IMR-90 (cell line): Measurements from ENCODE around the gene PTGS1. TPM values are rescaled to one million over a fixed set of nuclear protein-coding genes. Genes with fewer than 3 reads are reported as not detected.

ENCODE experiments used
- ATAC-seq: fragments of 200-7000 bp; cut with Tn5 transposase; 2 replicates; pipeline ENCODE4 v1.9.1; 2020; ENCODE audit warnings: low read depth, mild to moderate bottlenecking, moderate library complexity
- BruUV-seq: library from RNA; stranded (reverse); fragments of 400-500 nt; replicated peaks from 2 replicates; lab custom pipeline; 2021; lab: Mats Ljungman, UMichigan
- CTCF ChIA-PET: fragments of 300-600 bp; formaldehyde crosslinking; extraction: SDS; loops from one replicate; lab custom pipeline; 2021; ENCODE audit warnings: antibody characterized with exemption; lab: Yijun Ruan, JAX
- POLR2A ChIA-PET: fragments of 300-600 bp; sonication (Branson Sonifier 250); formaldehyde crosslinking; loops from one replicate; lab custom pipeline; 2022; ENCODE audit warnings: antibody characterized with exemption; ENCODE audit not compliant: unreplicated experiment; lab: Charles Lee
- DNase-seq: peaks from one replicate; pipeline ENCODE4 v3.0.0; 2013
- H2AFZ ChIP-seq: replicated peaks from 2 replicates; pipeline ENCODE3; 2013; ENCODE audit warnings: low read length, mild to moderate bottlenecking; ENCODE audit not compliant: poor library complexity
- H2AK5ac ChIP-seq: 2 replicates; pipeline ENCODE4 v1.6.1; 2013; ENCODE audit warnings: low read depth, low read length, inconsistent platforms
- H2AK9ac ChIP-seq: replicated peaks from 2 replicates; pipeline ENCODE3; 2013; ENCODE audit warnings: mild to moderate bottlenecking, low read depth, low read length, moderate library complexity; ENCODE audit not compliant: poor library complexity
- H2BK120ac ChIP-seq: 2 replicates; pipeline ENCODE4 v1.6.1; 2013; ENCODE audit warnings: low read depth, low read length, inconsistent platforms
- H2BK15ac ChIP-seq: 3 replicates; pipeline ENCODE4 v1.6.1; 2013; ENCODE audit warnings: low read depth, low read length, inconsistent platforms
- H2BK20ac ChIP-seq: 2 replicates; pipeline ENCODE4 v1.6.1; 2013; ENCODE audit warnings: low read depth, mild to moderate bottlenecking, inconsistent platforms, low read length, moderate library complexity
- H2BK5ac ChIP-seq: 2 replicates; pipeline ENCODE4 v1.6.1; 2013; ENCODE audit warnings: mild to moderate bottlenecking, low read depth, low read length, inconsistent platforms; ENCODE audit not compliant: poor library complexity, severe bottlenecking
- H3K14ac ChIP-seq: replicated peaks from 2 replicates; pipeline ENCODE4 v1.6.1; 2013; ENCODE audit warnings: low read depth, low read length, inconsistent platforms
- H3K18ac ChIP-seq: 2 replicates; pipeline ENCODE4 v1.6.1; 2013; ENCODE audit warnings: low read depth, low read length, control low read depth
- H3K23ac ChIP-seq: 2 replicates; pipeline ENCODE4 v1.6.1; 2013; ENCODE audit warnings: low read depth, low read length, inconsistent platforms
- H3K27ac ChIP-seq: 2 replicates; pipeline ENCODE4 v1.5.1; 2013; ENCODE audit warnings: mild to moderate bottlenecking, control low read depth, low read length; ENCODE audit not compliant: insufficient read depth
- H3K27me3 ChIP-seq: 2 replicates; pipeline ENCODE4 v1.6.1; 2013; ENCODE audit warnings: low read length; ENCODE audit not compliant: control insufficient read depth, insufficient read depth
- H3K36me3 ChIP-seq: 2 replicates; pipeline ENCODE4 v1.6.1; 2013; ENCODE audit warnings: low read length, mixed read lengths; ENCODE audit not compliant: control insufficient read depth, insufficient read depth
- H3K4ac ChIP-seq: 2 replicates; pipeline ENCODE4 v1.6.1; 2013; ENCODE audit warnings: low read depth, low read length, inconsistent platforms
- H3K4me1 ChIP-seq: 2 replicates; pipeline ENCODE4 v1.6.1; 2013; ENCODE audit warnings: low read length, mixed read lengths; ENCODE audit not compliant: control insufficient read depth, insufficient read depth
- H3K4me2 ChIP-seq: 2 replicates; pipeline ENCODE4 v1.6.1; 2013; ENCODE audit warnings: low read depth, mild to moderate bottlenecking, control low read depth, low read length, moderate library complexity
- H3K4me3 ChIP-seq: 2 replicates; pipeline ENCODE4 v1.5.1; 2013; ENCODE audit warnings: low read depth, mild to moderate bottlenecking, control low read depth, low read length, moderate library complexity; ENCODE audit not compliant: insufficient read depth
- H3K56ac ChIP-seq: 2 replicates; pipeline ENCODE4 v1.6.1; 2013; ENCODE audit warnings: low read length, inconsistent platforms; ENCODE audit not compliant: insufficient read depth; ENCODE audit errors: extremely low read depth
- H3K79me1 ChIP-seq, 2 experiments: 2 replicates each; pipeline ENCODE4 v1.6.1; 2013; ENCODE audit warnings: low read length in 2 of 2, inconsistent platforms in 1 of 2, low read depth in 1 of 2
- H3K9ac ChIP-seq: 2 replicates; pipeline ENCODE4 v1.6.1; 2013; ENCODE audit warnings: low read depth, low read length, control low read depth
- H3K9me1 ChIP-seq: 2 replicates; pipeline ENCODE4 v1.6.1; 2013; ENCODE audit warnings: low read length, inconsistent platforms; ENCODE audit not compliant: insufficient read depth
- H3K9me3 ChIP-seq: 2 replicates; pipeline ENCODE4 v1.6.1; 2013; ENCODE audit warnings: low read length; ENCODE audit not compliant: control insufficient read depth, insufficient read depth
- H4K20me1 ChIP-seq: 2 replicates; pipeline ENCODE4 v1.6.1; 2013; ENCODE audit warnings: low read length, inconsistent platforms; ENCODE audit not compliant: insufficient read depth
- H4K5ac ChIP-seq: 2 replicates; pipeline ENCODE4 v1.6.1; 2013; ENCODE audit warnings: mild to moderate bottlenecking, low read depth, low read length, control low read depth
- H4K8ac ChIP-seq, 2 experiments: 2 replicates each; pipeline ENCODE4 v1.6.1; 2013; ENCODE audit warnings: low read depth in 2 of 2, low read length in 2 of 2, control low read depth in 1 of 2, inconsistent platforms in 1 of 2
- H4K91ac ChIP-seq: 2 replicates; pipeline ENCODE4 v1.6.1; 2013; ENCODE audit warnings: low read depth, low read length, inconsistent platforms; ENCODE audit not compliant: insufficient read depth
- BHLHE40 ChIP-seq: fragments of 150-350 bp; IDR thresholded peaks from 2 replicates; pipeline ENCODE4 v1.6.1; 2016; ENCODE audit warnings: mild to moderate bottlenecking, low read depth, low read length
- CEBPB ChIP-seq: IDR thresholded peaks from 2 replicates; pipeline ENCODE4 v1.6.1; 2012; ENCODE audit warnings: low read depth, low read length, improper control_type of control experiment
- MAFK ChIP-seq: IDR thresholded peaks from 2 replicates; pipeline ENCODE4 v1.6.1; 2012; ENCODE audit warnings: low read depth, low read length, improper control_type of control experiment
- MAZ ChIP-seq: IDR thresholded peaks from 2 replicates; pipeline ENCODE4 v1.6.1; 2012; ENCODE audit warnings: low read depth, mild to moderate bottlenecking, low read length, improper control_type of control experiment, moderate library complexity, borderline replicate concordance
- POLR2A ChIP-seq: IDR thresholded peaks from 2 replicates; pipeline ENCODE4 v1.6.1; 2012; ENCODE audit warnings: mild to moderate bottlenecking, low read depth, low read length
- RCOR1 ChIP-seq: IDR thresholded peaks from 2 replicates; pipeline ENCODE4 v1.6.1; 2012; ENCODE audit warnings: mild to moderate bottlenecking, low read length, improper control_type of control experiment; ENCODE audit not compliant: insufficient replicate concordance
- RFX5 ChIP-seq: IDR thresholded peaks from 2 replicates; pipeline ENCODE4 v1.8.0; 2012; ENCODE audit warnings: low read depth, mild to moderate bottlenecking, low read length, moderate library complexity
- WGBS, 2 experiments: methylation state at CpG; one replicate each; pipeline versions ENCODE4 v1.1.5 to v1.1.7; 2013; ENCODE audit warnings: missing lambda C conversion rate in 2 of 2; ENCODE audit not compliant: insufficient read length in 1 of 2; ENCODE audit errors: extremely low coverage in 2 of 2; 5-methylcytosine and 5-hydroxymethylcytosine counted together
- dilution Hi-C: fragments of 300-500 bp; cut with HindIII; formaldehyde crosslinking; loops from one replicate; pipeline ENCODE4 v1.14.3; 2018; ENCODE audit warnings: low sequenced_read_pairs; ENCODE audit not compliant: unreplicated experiment
- in situ Hi-C: fragments of 300-500 bp; cut with MboI; formaldehyde crosslinking; loops from 3 replicates; pipeline ENCODE4 v1.14.3; 2019; ENCODE audit warnings: low sequenced_read_pairs, inconsistent platforms, mixed read lengths
- intact Hi-C: fragments of 100-400 bp; cut with micrococcal nuclease; formaldehyde crosslinking; loops from 2 replicates; pipeline ENCODE4 v1.10.0; 2022
- polyA plus RNA-seq, 3 experiments: library from polyadenylated mRNA; depleted of rRNA; stranded (reverse); fragments of >200 nt; gene quantifications; 2 replicates each; pipeline ENCODE4 v1.2.3, GENCODE V29; 2012; ENCODE audit warnings: low replicate concordance in 1 of 3
- total RNA-seq: library from RNA; depleted of rRNA; stranded (reverse); fragments of >200 nt; gene quantifications from 2 replicates; pipeline ENCODE4 v1.2.3, GENCODE V29; 2012

Gene PTGS1
- total and polyA plus RNA-seq, 2 of the 4 experiments (the other 2 are of a cell fraction): 24.7 to 38.3 TPM

DNA sequence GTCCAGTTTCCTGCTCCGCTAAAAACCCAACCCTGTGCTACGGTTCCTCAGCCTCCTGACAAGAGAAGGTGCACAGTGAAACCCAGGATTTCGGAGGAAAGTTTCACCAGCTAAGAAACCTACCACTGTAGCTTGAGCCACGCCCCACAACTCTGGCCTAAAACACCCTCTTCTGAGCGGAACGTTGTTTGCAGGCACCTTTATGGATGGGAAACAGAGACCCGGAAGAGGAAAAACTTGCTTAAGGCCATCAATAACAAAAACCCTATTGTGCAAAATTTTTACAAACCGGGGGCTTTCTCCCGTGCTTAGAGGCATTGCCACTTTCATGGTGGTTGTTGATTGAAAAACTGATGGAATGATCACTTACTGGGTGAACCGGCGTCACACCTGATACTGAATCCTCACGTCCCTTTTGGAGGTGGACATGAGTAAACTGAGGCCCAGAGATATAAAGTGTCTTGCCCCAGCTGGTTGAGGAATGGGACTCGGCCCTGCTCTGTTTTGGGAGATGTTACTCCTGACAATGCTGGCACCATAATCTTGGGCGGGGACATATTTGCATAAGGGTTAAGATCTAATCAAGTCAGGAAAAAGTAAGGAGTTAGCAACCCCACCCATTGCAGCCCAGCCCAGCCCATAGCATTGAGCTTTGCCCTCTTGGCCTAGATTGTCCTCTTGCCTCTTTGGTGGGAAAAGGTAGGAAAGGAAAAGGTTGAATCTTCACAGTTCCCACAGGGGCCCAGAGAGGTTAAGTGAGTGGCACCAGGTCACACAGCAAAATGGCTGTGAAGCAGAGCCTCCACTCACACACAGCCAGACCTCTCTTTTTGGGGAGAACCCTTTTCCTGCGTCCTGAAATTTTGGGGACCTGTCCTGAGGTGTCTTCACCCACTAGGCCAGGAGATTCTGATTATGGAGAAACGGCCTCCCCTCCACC, 23.2 kb upstream of the PTGS1 start:
- no peaks in the 10 kb centered on the region for H3K79me1 ChIP-seq
- dilution Hi-C loops: no loop called here
- DNase-seq: no peak
- H2BK5ac ChIP-seq: no peak overlapping the region
- peak overlapping the region; percentile 52 for H4K91ac ChIP-seq
- no peaks in the 10 kb centered on the region for H3K27me3 ChIP-seq
- peak overlapping the region; percentile 23 for H3K4me2 ChIP-seq
- H4K20me1 ChIP-seq: no peaks in the 10 kb centered on the region
- ChIA-PET POLR2A (no interaction called here), CTCF (no interaction called here)
- H3K9me1 ChIP-seq: no peaks in the 10 kb centered on the region
- H3K4ac ChIP-seq: peak overlapping the region; percentile 79
- no TSS peak for BruUV-seq
- no CpG with 5 or more reads among the region's 16 CpGs for WGBS, 2 experiments
- H2BK120ac ChIP-seq: peak overlapping the region; percentile 68
- peak overlapping the region; percentile 67 for H3K23ac ChIP-seq
- peaks cover 6% of the 10 kb centered on the region for H3K4me1 ChIP-seq
- peak overlapping the region; percentile 34 for H2AK5ac ChIP-seq
- peak overlapping the region; percentile 35 for H3K4me3 ChIP-seq
- H2BK20ac ChIP-seq: peak overlapping the region; percentile 62; the same call in 1 of the 2 replicates
- H4K5ac ChIP-seq: peak overlapping the region; percentile 28
- peak overlapping the region; percentile 88 for H3K14ac ChIP-seq
- ATAC-seq: peak; percentile 30
- intact Hi-C loops: no loop called here
- peak overlapping the region; percentile 47; the same call in 1 of the 2 replicates for H3K56ac ChIP-seq
- H3K36me3 ChIP-seq: no peaks in the 10 kb centered on the region
- H3K9ac ChIP-seq: peak overlapping the region; percentile 49
- no peaks in the 10 kb centered on the region for H3K9me3 ChIP-seq
- peak overlapping the region; percentile 22 for H2AK9ac ChIP-seq
- H3K18ac ChIP-seq: peak overlapping the region; percentile 1; the same call in 1 of the 2 replicates
- peak overlapping the region; percentile 91 for H2AFZ ChIP-seq
- in situ Hi-C loops: no loop called here
- no peak overlapping the region; the same call in 1 of the 2 replicates for H3K27ac ChIP-seq
- TF ChIP-seq MAFK (no peak), CEBPB (no peak), BHLHE40 (no peak), POLR2A (no peak), MAZ (no peak), RFX5 (no peak), RCOR1 (no peak)
- peak overlapping the region; percentile 29; the same call in 1 of the 3 replicates for H2BK15ac ChIP-seq
- peak overlapping the region; percentile 67 to 90 for H4K8ac ChIP-seq
